ENCODE results near the gene SPTA1.
"Not testable (repeated sequence)": the region's sequence is repeated elsewhere in the genome, so short reads cannot be mapped to it uniquely, and the experiment has no call there.

SPTA1 gene

DNA sequence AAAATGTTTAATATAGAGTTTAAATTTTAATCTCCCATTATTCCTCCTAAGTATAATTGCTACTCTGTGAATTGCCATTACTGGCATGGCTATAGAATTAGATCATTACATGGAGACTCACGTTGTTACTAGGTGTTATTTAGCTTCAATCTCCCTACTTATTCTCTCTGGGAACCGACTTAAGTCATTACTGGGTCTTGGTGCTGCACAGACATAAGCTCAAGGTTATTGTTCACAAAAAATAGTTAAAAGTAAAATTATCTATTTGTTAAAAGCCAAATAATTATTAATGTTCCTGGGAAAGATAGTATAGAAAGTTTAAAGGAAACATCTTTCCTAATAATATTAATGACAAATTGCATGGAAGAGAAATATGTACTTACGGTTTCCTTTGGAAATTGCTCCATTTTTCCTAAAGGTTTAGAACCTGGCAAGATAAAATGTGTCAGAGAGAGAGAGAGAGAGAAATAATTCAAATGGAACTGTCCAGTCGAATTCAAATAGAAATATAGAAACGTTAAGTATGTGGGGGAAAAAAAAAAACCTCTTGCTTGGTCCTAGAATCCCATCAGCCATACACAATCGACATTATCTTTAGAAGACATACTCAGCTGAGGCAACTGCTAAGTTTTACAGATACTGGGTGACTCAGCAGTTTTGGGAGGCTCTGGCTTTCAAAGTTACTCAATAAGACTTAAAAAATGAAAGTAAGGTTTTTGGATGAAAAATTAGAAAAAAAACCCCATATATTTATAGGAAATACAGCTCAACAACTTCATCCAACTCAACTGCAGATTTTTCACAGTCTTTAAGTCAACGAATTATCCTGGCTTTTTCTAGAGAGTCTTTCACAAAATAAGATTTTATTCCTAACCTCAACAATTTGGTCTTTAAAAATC, at the start of gene SPTA1:
TSS of gene SPTA1 (minus strand) at position 605 of the 899 bp plus-strand sequence. CDS start at position 407, 198 bp downstream.
- DNase-seq: no peak

DNA sequence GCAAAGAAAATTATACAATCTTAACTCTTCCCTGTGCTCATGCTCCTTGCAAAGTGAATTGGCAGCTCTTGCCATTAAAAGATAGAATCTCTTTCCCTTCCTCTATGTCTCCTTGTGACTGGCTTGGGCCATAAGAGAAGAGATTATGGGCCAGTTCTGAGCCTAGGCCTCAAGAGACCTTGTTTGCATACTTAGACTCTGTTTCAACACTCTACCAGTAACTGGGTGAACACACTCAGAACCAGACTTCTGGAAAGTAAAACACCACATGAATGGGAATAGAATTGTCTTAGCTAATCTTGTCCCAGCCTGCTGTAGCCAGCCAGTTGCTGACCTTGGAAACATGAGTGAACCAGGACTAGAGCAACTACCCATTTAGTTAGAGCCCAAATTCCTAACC, 49.3 kb upstream of the SPTA1 start:
- no peak for DNase-seq

DNA sequence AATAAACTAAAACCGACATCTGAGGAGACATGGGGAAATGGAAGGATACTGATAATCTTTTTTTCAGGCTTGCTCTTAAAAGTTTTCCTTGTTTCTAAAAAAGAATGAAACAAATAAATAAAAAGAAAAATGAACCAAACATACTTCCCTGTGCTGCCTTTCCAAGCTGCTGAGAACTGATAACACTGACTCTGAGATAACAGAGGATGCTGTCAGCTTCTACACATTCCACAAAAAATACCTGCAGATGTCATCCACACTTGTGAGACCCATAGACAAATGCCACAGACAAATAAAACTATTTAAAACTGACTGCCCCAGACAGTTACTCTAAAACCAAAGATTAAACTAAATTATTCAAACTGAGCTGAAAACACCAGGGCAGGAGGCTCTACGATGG, 46.0 kb upstream of the SPTA1 start:
- no peak for DNase-seq

DNA sequence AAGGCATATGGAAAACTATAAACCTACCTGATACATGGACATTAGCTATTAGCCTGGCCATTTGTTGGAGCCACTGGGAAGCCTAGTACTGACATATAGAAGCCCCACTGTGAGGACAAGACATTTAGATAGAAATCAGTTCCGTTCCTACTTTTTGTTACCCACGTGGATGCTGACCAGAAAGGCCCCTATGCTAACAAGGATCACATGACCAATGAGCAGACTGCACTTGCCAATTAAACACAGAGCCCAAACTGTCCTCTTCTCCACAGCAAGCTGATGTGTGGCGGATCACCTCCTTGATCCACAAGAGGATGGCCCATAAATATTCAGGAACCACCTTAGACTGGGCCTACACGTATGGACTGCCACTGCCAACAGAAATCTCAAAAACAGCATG, 45.2 kb upstream of the SPTA1 start:
- no peak for DNase-seq

DNA sequence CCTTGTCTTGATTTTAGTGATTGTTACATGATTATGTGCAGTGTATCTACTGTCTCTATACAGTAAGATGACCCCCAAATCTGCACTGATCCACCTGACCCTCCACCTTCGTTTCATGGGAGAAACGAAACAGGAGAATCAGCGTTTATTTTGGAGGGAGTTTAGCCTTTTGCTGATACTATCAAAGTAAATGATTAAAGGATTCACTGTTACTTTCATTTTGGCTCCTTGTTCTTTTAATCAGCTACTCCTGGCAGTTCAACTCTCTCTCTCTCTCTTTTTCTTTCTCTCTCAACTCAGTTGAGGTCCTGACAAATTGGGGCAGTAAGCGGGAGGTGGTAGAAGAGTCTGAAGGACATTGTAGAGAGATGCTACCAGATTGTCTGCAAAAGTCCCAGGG, 43.9 kb upstream of the SPTA1 start:
- DNase-seq: no peak

DNA sequence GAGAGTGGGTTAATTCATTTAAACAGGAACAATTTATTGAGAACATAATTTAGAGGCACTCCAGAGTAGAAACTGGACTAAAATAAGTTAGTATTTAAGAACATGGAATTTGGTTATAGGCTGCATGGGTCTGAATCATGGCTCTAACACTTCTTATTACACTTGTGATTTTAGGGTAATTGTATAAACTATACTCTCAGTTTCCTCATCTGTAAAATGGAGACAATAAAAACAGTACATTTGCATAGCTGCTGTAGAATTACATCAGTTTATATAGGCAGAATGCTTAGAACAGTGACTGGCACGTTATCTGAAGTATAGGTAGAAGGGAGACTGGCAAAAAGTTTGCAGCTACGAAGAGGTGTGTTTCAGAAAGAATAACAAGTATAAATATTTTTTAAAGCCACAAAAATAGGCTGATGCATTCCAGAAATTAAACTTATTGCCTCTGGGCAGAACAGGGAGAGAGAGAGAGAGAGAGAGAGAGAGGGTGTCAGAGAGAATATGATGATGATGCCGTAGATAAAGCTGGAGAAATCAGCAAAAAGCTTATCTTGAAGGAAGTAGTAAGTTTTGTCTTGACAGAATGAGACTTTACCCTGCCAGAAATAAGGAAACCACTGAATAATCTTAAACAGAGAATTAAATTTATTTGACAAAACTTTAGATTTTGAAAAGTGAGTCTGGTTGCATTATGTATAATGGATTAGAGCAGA, 42.2 kb upstream of the SPTA1 start:
- DNase-seq: no peak

DNA sequence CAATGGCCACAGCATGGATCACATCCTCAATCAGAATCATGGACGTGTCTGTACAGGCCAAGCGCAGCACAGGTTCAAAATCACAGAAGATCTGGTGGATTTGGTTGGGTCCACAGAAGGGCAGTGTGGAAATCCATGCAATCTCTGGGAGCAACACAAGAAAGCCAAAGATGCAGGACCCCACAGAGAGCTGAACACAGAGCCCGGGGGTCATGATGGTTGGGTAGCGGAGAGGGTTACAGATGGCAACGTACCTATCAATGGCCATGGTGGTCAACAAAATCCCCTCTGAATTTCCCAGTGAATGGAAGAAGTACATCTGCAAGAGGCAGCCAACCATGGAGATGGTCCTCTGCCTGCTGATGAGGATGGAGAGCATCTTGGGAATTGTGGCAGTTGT, 37.9 kb upstream of the SPTA1 start:
- DNase-seq: no peak

DNA sequence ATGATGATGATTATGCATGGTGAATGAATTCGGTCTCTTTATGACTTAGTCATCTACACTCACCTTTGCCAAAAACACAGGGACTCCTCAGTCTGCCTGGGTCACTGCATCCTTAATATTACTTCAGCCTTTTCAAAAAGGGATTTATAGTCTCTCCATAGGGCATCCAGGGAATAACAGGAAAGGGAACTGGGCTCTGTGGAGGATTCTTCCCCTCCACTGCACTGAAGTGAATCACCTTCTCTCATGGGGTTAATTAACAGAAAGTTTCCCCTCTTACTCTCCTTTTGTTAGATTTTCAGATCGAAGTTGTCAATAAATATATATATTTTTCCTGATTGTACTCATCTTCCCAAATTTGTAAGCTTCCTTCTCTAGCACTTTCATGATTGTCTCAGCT, 34.1 kb upstream of the SPTA1 start, which contains the start of gene OR6K3:
TSS of gene OR6K3 (minus strand) at position 101 of the 400 bp plus-strand sequence. CDS start 2,605 bp downstream, outside the sequence.
- no peak for DNase-seq

DNA sequence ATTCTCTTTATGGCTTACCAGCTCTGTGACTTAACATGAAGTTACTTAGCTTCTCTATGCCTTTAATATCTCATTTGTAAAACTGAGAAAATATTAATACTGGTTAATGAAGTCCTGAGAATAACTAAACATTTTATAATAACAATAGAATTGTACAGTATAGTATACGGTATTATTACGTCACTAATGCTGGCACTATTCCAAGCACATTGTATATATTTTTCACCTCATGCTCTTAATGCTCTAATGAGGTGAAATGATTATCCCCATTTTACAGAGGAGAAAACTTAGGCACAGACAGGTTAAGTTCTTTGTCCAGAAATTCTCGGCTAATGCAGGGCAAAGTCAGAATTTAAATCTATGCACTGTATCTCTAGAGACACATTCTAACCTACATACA, 33.1 kb upstream of the SPTA1 start:
- DNase-seq: no peak

DNA sequence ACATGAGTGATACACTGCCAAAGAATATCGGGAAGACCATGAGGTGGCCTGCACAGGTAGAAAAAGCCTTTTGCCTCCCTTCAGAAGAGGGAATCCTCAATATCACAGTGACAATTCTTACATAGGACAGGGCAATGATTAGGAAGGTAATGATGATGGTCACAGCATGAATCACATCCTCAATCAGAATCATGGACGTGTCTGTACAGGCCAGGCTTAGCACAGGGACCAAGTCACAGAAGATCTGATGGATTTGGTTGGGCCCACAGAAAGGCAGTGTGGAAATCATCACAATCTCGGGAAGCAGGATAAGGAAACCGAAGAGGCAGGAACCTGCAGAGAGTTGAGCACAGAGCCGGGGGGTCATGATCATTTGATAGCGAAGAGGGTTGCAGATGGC, 30.8 kb upstream of the SPTA1 start:
- no peak for DNase-seq

DNA sequence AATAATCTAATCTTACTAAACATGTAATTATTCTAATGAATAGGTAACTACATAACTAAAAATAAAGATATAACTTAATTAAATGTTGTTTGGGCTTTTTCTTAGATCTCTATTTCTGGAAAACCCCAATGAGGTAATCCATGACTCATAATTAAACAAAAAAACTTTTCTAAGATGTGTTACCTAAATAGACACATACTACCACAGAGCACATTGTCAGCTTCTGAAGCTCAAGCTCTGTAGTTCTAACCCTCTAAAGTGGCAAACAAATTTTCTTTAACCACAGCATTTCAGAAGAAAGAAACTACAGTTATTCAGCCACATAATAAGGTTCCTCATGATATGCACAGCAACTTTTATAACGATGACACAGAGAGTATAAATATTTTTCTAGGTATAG, 29.8 kb upstream of the SPTA1 start:
- DNase-seq: no peak

DNA sequence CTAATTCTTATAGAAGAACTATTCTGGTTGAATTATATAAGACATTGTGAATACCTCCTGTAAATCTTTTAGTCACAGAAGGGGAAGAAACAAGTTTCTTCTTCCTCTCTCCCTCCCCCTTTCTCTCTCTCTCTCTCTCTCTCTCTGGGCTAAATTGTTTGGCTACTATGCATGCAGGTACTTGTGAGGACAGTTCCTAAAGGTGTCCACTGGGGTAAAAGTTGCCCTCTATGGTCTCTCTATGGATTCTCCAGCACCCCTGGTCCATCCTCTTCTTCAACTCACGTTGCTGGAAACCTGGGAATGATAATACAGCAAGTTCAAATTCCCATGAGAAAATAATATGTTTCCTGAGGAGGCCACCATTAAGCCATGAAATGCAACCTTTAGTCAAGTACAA, 28.2 kb upstream of the SPTA1 start:
- DNase-seq: no peak

DNA sequence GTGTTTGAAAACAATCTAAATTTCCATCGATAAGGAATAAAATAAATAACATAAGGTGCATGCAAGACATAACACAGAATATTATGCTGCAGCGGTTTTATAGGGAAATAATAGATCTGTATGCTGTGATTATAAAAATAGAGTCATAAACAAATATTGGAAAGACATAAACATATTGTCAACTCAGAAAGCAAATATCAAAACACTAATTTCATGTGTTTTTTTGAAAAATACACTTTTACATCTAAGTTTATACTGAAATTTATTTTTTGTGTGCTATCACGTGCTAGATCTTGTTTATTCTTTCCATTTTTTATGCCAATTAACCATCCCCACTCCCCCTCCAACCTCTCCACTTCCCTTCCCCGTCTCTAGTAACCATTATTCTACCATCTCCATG, 24.6 kb upstream of the SPTA1 start:
- no peak for DNase-seq

DNA sequence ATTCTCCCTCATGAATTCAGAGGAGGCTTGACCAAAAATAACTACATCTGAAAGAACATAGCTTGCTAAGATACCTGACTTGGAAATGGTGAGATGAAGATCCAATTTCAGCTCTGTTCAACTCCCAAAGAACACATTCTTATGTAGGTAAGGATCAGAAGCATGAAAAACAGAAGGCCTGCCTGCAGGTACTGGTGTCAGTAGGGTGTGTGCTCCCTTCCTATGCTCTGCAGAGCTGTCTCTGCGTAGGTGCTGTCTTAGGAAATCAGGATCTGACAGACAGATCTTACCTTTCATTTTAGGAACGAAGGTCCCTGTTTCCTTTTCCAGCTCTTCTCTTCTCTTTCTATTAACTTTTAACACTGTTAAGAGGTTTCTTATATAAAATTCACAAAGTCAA, 19.6 kb upstream of the SPTA1 start:
- no peak for DNase-seq

DNA sequence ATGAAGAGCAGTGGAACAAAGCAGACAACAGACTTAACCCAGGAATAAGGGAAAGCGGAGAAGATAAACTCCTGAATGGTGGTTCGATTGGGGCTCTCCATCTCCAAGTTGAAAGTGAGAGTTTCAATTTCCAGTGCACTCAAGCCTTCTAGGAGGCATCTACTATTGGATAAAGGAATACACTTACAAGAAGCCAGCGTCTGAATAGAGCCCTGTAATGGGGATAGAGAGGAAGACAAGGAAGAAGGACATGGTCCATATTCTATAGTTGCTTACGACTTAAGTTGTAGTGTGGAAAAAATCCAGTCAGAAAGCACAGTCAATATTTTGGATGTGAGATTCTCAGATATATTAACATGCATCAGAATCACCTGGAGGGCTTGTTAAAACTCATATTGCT, 14.0 kb upstream of the SPTA1 start, which contains the start of gene OR6K2:
TSS of gene OR6K2 (minus strand) at position 101 of the 400 bp plus-strand sequence. CDS start at position 101, 0 bp downstream.
- no peak for DNase-seq

DNA sequence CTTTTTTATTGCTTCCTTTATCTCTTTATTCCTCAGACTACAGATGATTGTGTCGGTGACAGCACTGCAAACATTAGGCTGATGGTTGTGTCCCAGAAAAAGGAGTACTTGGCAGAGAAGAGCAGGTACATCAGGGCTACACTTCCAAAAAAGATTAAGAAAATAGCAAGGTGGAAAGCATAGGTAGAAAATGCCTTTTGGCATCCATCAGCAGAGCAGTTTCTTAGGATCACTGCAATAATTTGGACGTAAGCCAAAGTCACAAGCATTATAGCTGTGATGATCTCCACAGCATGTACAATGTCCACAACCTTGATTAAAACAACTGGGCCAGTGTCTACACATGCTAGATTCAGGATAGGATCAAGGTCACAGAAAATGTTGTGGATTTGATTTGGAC, 8.1 kb upstream of the SPTA1 start:
- no peak for DNase-seq

DNA sequence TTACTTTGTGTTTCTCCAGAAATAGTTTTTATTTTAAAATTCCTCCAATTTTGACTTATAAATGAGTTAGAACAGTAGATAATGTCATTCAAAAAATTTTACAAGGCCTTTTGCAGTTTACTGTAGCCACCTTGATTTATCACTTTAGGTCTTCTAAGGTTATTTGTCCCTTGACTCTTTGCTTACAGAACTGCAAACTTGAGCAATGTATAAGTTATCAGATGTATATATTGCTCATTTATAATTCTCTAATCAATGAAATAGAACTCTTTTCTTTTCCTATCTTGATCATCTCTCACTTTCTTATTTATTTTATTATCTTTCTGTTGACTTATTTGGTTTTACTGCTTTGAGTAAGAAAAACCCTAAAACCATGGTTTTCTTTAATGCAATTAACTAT, 5.8 kb upstream of the SPTA1 start:
- DNase-seq: no peak

DNA sequence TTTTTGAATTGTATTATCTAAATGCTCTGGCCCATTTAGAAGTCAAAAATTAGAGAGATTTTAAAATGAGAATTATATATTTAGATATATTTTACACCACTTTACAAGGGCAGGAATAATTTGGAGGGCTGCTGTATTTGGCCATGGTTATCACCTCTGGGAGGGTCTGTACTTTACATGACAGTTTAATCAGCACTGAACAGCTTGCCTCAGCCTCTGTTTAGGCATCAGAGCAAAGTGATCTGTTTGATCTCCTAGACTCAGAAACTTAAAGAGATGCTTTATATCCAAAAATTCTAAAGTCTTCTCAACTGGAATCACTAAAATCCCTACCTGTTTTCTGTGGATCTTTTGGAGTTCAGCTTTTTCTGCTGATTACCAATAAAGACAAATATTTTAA, 5.4 kb upstream of the SPTA1 start:
- no peak for DNase-seq

DNA sequence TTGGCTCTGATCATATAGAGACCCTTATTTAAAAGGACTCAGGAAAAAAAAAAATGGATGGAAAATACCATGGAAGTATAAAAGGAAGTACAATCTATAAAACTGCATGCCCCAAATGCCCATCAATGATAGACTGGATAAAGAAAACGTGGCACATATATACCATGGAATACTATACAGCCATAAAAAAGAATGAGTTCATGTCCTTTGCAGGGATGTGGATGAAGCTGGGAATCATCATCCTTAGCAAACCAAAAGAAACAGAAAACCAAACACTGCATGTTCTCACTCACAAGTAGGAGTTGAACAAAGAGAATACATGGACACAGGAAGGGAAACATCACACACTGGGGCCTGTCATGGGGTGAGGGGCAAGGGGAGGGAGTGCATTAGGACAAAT, 4.6 kb upstream of the SPTA1 start:
- not testable (repeated sequence) for DNase-seq

DNA sequence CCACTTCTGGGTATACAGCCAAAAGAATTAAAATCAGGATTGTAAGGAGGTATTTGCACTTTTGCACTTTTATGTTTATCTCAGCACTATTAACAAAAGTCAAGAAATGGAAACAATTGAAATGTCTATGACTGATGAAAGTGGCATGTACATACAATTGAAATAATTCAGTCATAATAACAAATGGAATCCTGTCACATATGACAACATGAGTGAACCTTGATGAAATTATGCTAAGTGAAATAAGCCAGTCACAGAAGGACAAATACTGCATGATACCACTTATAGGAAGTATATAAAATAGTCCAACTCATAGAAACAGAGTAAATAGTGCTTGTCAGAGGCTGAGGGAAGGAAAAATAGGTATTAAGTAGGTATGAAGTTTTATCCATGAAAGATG, 3.4 kb upstream of the SPTA1 start:
- DNase-seq: no peak

DNA sequence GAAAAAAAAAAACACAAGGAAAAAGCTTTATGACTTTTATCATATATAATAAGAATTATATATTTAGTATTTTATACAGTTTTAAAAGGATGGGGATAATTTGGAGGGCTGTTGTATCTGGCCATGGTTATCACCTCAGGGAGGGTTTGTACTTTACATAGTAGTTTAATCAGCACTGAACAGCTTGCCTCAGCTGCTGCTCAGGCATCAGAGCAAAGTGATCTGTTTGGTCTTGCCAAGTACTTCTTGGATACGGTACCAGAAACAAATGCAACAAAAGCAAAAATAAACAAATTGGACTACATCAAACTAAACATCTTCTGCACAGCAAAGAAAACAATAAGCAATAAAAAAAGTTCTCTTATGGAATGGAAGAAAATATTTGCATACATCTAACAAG, 2.6 kb upstream of the SPTA1 start:
- DNase-seq: no peak

DNA sequence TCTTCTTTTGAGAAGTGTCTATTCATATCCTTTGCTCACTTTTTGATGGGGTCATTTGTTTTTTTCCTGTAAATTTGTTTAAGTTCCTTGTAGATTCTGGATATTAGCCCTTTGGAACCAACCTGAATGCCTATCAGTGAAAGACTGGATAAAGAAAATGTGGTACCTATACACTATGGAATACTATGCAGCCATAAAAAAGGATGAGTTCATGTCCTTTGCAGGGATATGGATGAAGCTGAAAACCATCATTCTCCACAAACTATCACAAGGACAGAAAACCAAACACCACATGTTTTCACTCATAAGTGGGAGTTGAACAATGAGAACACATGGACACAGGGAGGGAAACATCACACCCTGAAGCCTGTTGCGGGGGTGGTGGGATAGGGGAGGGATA, 1.8 kb upstream of the SPTA1 start:
- not testable (repeated sequence) for DNase-seq

DNA sequence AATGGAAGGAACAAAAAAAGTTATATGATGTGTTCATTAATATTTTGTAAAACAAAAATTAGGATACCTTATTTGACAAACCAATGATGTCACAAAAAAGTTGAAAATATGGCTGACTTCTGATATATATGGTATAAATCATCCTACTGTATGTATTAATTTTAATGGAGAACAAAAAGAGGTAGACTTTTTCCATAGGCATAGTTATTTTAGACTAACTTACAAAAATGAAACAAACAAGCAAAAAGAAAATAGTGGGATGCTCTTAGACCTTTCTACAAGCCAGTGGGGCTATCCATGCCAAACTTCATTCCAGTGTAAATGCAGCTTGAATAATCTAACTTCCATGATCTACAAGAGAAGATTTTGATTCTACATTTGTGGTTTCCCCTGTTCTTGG, 522 bp upstream of the SPTA1 start:
- no peak for DNase-seq

DNA sequence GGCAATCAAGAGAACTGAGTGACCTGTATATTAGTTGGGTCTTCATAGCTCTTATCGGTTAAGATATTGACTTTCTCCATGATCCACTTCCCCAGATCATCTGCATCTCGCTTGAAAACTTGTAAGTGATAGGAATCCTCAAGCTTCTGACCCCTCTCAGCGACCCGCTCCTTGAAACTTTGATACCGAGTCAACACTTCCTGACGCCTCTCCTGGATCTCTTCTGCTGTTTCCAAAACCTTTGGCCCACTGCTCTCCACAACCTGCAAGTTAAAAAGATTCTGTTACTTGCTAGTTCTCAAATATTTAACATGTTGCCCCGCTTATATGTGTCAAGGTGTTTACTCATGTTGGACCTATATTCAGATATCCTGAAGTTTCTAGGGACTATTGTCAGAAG, 1.4 kb downstream of the SPTA1 start:
- no peak for DNase-seq

Data from stimulated activated CD4-positive, alpha-beta T cell treated with anti-CD3 and anti-CD28 coated beads, Interleukin-2, amount 100 ng/mL, for 48 hours (primary cell).